ENCODE results near the gene PARP14.
"Not testable (repeated sequence)": the region's sequence is repeated elsewhere in the genome, so short reads cannot be mapped to it uniquely, and the experiment has no call there.

Gene PARP14

DNA sequence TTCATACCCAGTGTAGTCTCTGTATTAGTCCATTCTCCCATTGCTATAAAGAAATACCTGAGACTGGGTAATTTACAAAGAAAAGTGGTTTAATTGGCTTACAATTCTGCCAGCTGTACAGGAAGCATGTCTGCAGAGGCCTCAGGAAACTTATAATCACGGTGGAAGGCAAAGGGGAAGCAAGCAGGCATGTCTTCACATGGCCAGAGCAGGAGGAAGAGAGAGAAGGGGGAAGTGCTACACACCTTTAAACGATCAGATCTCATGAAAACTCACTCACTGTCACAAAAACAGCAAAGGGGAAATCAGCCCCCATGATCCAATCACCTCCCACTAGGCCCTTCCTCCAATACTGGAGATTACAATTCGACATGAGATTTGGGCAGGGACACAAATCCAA lies 6.3 kb upstream of the PARP14 start:
- FAIRE-seq (peak; percentile 39), DNase-seq (ENCODE audit: insufficient read length, low spot score) (no peak)

DNA sequence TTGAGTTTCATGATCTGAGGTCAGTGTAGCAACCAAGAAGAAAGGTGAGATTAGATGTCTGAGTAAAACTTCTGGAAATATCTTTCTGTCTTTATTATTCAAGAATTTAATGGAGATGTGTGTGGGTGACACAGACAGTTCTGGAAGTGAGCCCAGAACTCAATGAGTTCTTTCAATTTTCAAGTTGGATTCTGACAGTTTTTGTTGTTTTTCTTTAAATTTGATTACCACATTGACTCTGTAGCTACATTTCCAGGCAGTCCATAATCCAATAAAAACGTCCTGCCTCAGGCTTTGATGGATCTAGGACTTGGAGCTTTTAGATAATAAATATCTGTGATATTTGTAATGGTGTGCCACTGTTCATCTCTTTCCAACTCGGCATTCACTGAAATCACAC lies 3.9 kb upstream of the PARP14 start:
- no peak for DNase-seq (ENCODE audit: insufficient read length, low spot score)
- FAIRE-seq: no peak

DNA sequence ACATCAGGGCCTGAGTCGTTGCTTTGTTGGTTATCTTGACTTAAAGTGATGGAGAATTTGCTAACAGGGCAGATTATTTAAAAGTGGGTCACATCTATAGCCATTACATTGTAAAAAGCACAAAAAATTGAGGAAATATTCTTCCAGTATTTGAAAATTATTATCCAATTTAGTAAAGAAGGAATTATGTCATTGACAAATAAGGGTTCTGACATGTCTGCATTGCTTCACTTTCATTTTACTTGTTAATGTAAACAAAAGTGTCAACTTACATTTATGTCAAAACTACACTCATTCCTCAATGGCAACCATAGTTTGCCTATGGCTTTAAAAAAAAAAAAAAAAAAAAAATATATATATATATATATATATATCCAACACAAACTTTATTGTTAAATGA lies 3.4 kb upstream of the PARP14 start:
- DNase-seq (ENCODE audit: insufficient read length, low spot score) (no peak), FAIRE-seq (no peak)

DNA sequence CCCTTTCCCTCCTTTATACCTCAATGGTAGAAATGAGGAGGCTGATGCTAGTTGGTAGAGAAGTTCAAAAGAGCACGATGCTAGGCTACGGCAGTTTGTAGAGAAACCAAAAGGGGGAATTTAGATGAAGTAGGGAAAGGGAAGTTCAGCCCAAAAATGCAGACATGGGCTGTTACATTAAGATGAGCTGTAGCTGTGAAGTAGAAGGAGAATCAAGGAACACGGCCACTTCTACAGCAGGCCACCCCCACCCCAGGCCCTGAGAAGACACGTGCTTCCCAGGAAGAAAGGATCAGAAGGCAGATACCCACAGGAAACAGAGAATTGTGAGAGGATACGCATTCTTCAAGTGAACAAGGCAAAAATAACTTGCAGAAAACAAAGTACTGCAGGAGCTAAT lies 2.1 kb upstream of the PARP14 start:
- DNase-seq (ENCODE audit: insufficient read length, low spot score) (no peak), FAIRE-seq (no peak)

DNA sequence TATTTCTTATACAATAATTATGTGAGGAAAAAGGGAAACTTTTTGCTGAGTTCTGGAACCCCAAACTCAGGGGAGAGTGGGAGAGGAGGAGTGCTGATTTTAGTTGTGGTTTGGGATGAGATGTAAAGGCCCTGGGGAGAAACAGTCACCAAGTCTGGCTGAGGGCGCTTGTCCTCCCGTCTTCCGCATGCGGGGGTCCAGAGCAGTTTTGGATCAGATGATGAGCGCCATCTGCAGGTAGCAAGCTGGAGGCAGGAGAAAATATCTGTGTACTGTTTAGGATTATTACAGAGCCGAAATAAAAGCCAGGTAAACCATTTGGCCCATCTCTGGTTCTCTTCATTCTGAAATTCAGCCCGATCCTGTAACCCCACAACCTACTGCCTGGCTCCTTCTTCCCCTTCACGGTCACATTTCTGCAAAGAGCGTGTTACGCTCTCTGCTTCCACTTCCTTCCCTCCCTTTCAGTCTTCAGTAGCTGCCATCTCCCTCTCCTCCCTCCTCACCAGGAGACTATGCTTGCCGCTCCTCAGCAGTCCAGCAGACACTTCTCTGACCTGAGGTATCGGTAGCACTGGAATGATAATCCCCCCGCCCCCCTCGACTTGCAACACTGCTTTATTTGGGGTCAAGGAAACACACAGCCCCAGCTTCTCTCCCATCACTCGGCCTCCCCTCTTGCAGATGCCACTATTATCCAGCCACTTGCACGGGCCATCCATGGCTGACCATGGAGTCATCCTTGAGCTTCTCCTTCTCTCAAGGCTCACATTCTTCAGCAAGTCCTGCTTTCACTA lies 1.4 kb upstream of the PARP14 start:
- FAIRE-seq: peak; percentile 97
- DNase-seq (ENCODE audit: insufficient read length, low spot score): no peak

DNA sequence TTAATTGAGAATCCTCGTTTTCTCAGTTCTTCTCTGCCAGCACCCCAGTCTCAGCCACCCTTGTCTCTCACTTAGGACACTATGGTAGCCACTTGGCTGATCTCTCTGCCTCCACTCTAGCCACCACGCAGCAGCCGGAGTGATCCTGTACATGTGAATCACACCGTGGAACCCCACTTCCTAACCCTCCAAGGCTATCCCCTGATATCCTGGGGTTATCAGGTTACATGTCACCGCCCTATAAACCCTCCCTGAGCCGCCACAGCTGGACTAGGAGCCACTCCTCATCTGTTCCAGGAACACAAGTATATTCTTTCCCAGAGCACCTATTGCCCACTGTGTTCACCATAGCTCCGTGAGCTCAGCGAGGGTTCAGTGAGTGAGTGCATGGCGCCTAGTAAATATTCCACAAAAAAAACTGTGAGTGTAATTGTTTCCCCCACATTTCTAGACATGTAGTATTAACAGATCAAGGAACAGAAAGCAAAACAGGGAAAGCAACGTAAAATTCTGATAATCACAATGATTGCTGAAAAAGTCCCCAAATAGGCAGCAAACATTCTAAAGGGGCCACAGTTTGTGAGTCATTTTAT lies 661 bp upstream of the PARP14 start:
- FAIRE-seq (no peak), DNase-seq (ENCODE audit: insufficient read length, low spot score) (no peak)

DNA sequence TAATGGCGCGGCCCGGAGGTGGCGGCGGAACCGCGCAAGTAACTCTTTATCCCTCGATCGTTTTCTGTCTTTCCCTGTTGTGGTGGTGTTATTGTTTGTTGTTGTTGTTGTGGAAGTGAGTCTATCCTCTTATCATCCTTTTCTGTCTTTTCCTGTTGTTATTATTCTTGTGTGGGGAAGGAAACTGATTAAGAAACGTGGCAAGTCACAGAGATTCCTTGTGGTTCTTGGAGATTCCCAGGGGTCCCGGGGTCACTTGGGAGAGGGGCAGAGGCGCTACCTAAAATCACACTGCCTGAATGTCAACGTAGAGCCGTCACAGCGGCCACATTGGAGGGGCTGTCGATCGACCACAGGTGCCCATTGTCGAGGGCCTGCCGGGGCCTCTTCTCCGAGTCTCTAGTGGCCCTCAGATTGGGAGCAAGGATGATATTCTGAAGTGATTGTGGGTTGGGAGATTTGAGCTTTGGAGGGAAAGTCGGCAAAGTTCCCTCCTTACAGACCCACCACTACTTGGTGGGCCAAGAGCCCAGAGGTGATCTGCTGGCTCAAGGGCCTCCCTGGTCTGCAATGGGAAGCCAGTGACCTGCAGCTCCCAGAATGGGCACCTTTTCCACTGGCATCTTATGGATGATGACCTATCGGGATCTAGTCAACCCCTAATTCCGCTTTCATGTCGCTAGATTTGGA lies 790 bp downstream of the PARP14 start:
- DNase-seq (ENCODE audit: insufficient read length, low spot score) (no peak), FAIRE-seq (no peak)

DNA sequence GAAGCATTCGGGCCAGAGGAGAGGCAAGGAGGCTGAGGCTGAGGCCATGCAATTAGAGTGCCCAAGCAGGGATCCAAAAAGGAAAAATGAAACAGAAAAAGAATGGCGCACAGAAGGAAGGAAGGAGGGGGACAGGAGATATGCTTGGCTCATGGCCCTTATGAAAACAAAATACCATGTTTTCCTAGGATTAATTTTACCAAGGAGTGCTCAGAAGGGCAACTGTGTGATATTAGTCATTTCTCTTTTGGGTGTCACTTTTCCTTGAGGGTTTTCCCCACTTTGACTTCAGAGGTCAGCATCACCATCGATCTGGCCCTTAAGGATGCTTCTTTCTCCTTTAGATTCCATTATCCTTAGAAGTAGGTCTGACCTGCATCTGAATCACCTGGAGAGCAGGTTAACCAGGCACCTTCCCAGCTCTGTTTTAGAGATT lies 1.4 kb downstream of the PARP14 start:
- DNase-seq (ENCODE audit: insufficient read length, low spot score) (no peak), FAIRE-seq (peak; percentile 78)

DNA sequence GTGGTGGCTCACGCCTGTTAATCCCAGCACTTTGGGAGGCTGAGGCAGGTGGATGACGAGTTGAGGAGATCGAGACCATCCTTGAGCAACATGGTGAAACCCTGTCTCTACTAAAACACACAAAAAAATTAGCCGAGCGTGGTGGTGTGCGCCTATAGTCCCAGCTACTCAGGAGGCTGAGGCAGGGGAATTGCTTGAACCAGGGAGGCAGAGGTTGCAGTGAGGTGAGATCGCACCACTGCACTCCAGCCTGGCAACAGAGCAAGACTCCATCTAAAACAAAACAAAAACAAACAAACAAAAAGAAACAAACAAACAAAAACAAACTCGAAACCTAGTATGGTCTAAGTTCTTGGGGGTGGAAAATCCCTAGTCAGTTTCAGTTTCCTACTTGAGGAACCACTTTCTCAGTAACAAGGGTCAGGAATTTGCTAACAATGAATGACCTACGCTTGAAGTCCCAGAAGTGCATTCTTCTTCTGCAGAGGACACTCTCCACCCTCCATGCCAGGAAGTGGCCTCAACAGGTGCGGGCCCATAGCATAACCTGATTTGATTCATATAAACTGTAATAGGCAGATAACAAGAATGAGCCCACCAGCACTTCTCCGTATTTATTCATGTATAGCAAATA lies 2.3 kb downstream of the PARP14 start:
- not testable (repeated sequence) for DNase-seq (ENCODE audit: insufficient read length, low spot score)
- peak; percentile 79 for FAIRE-seq

DNA sequence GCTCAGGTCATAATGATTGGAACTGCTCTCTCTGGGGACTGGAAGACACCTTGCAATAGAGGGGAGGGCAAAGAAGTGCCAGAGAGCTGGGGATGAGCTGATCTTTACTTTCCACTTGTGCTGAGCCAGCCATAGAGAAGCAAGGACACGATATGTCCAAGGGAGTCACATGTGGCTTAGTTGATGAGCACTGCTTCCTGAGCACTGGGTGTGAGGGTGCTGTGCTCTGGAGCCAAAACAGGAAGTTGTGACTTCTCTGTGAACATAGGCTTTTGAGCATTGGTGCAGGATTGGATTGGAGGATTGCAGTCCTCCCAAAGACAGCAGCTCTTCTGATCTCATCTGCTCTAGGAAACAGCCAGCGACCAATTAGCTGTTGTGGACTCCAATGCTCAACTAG lies 6.7 kb downstream of the PARP14 start:
- FAIRE-seq: no peak

DNA sequence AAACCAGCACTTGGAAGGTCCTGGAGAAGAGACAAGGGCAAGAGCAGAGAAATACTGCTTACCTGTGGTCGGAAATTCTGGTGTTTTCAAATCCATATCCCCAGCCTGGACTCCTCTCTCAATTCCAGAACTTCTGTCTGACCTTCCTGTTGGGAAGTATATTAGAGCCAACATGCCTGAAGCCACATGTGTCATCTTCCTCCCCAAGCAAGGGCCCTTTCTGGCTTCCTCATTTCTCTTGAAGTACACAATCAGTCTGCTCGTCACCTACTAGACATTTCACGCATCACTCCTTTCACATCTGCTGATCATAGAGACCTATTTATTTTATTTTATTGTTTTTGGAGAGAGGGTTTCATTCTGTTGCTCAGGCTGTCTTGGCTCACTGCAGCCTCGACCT lies 8.4 kb downstream of the PARP14 start:
- no peak for FAIRE-seq
- no peak for DNase-seq (ENCODE audit: insufficient read length, low spot score)

More for the DNA sequence above, 6.7 kb downstream of the PARP14 start:
- no peak for DNase-seq (ENCODE audit: insufficient read length, low spot score)

DNA sequence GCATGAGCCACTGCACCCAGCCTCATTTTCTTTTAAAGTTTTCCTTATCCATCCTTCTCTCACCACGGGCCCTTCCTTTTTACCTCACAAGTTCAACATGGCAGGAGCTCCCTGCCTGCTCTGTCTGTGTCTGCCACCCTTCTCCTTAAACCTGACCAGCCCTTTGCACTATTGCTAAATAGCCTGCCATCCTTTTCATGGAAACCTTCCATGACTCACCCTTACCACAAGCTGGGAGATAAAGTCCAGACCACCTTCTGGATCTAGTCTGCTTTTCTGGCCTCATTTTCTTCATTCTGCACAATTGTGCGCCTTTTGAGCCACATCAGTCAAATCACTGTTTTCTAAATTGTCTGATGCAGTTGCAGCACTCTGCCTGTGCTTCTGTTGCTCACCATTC lies 8.9 kb downstream of the PARP14 start:
- no peak for DNase-seq (ENCODE audit: insufficient read length, low spot score)
- FAIRE-seq: no peak

DNA sequence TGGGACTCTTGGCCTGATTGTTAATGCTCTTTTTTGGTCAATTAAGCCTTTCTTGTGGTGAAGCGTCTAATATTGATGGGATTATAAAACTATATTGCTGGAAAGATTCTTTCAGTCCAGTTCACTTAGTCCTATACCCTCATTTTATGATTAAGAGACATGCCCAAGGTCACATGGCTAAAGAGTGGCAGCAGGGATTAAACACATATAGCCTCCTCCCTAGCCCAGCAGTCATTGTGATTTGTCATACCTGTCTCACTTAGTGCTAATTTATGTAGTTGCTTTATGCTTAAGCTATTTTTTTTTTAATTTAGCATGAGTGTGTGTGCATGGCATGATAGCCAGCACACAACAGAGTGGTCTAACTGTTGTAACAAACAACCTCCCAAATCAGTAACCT lies 9.5 kb downstream of the PARP14 start:
- no peak for DNase-seq (ENCODE audit: insufficient read length, low spot score)
- FAIRE-seq: no peak

DNA sequence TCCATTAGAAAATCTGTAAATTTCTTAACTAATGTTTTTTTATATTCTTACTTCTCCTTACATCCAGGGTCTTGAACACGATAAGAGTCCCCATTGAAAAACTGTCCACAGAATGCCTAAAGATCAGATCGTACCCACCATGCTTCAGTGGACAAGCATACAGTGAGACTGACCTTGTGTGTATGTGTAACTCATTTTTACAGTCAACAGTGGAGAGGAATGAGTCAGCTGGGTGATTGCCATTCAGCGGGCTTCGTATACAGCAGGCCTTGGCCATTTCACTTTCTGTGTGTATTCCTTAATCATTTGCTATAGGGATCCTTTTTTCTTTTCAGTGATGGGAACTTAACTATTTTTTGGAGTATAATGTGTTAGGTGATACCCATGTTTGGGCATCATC lies 10.6 kb downstream of the PARP14 start:
- DNase-seq (ENCODE audit: insufficient read length, low spot score): no peak
- FAIRE-seq: peak; percentile 56

DNA sequence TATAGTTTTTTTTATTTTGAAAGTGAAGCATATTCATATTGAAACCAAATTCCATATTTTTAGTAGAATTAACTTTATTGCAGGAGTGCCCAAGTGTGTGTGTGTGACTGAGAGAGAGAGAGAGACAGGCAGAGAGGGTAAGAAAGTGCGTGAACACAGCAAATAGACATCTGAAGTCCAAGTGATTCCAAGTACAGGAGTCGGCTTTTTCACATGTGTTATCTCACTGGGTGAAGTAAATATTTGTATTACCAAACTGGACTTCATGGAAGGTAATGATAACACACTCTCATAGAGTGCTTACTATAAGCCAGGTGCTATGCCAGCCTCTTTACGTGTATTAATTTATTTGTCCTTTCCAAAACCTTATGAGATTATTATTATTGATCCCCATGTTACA lies 12.0 kb downstream of the PARP14 start:
- DNase-seq (ENCODE audit: insufficient read length, low spot score) (no peak), FAIRE-seq (peak; percentile 62)

DNA sequence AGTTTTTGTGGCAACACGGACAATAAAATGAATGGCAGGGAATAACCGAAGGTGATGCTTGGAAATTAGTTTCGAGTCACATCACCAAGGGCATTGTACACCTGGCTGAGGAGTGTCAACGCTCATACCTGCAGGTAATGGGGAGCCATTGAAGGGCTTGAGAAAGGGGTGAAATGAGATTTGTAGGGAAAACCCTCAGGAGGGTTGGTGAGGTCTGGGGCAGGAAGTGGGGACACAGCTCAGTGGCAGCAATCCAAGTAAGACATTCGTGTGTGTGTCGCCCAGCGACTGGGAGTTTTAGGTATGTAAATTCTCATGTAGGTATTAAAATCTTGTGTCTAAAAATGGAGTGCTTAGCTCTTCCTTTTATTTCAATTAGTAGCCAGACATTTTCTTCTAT lies 14.3 kb downstream of the PARP14 start:
- DNase-seq (ENCODE audit: insufficient read length, low spot score) (no peak), FAIRE-seq (peak; percentile 92)

DNA sequence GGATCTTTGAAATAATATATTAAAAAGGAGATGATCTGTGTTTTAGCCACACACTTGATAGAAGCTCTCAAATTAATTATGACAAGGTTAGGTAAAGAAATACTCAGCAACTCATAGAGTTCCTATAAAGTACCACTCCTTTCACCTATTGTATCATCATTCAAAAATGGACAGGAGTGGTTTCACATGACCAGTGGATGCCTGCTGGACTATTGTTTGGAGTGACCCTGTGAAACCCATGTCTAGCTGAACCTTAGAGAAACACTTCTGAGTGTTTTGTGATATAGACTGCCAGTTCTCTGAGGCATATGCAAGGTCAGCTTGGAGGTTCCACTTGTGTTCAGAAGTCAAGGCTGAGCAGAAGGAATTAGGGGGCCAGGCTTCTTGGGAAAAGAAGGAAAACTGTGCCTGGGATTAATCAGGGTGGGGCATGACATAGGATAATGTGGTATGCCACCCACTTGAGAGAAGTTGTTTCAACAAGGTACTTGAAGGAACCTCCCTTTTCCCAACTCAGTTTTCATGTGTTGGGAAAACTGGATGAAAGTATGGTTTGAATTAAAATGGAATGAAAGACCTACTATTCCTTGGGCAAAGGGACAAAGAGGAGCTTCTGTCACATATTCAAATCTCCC lies 15.4 kb downstream of the PARP14 start:
- FAIRE-seq (peak; percentile 35), DNase-seq (ENCODE audit: insufficient read length, low spot score) (no peak)

DNA sequence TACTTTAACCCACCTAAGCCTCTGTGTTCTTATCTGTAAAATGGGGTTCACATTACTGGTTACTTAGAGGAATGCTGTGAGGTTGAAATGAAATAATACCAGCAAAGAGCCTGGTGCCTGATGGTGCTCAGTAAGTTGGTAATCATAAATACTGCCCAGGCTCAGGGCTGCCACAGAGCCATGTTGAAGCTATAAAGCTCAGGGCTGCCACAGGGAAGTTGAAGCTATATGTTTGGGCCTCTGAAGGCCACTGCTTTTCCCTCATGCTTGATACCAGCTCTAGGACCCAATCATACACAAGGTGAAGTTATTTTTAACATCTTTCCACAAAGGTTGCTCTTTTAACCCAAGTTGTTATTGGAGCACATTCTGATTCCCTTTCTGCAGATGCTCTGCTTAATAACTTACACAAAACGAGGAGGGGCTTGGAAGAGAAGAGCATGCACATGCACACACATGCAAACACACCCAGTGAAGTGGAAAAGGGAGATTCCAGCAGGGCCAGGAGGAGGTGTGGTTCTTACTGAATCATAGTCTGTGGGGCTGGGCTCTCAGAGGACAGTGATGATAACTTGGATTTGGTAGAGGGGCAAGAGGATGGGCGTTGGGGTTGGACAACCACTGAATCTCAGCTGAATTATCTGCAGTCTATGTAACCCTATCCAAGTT lies 17.4 kb downstream of the PARP14 start:
- FAIRE-seq (peak; percentile 96), DNase-seq (ENCODE audit: insufficient read length, low spot score) (no peak)

DNA sequence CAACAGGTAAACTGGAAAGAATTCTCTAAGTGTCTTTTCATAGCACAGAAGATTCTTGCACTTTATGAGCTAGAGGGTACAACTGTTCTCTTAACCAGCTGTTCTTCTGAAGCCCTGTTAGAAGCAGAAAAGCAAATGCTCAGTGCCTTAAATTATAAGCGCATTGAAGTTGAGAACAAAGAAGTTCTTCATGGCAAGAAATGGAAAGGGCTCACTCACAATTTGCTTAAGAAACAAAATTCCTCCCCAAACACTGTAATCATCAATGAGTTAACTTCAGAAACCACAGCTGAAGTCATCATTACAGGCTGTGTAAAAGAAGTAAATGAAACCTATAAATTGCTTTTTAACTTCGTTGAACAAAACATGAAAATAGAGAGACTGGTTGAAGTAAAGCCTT lies 19.6 kb downstream of the PARP14 start:
- peak; percentile 35 for FAIRE-seq

DNA sequence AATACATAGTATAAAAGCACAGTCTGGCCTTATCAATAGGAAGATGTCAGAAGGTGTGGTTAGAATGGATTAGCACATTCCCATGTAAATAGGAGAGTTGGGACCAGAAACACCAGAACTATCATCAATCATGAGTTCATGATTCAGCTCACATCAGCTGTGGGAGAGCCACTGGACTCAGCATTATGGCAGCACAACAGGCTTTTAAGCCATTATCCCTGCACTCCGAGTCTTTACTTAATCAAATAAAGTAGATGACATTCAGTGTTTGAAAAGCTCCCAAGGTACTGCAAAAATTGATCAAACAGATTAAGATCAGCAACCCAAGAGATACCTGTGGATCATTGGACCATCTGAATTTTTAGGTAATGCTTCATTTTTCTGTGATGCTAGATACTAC lies 24.7 kb downstream of the PARP14 start:
- DNase-seq (ENCODE audit: insufficient read length, low spot score) (no peak), FAIRE-seq (no peak)

More for the DNA sequence above, 19.6 kb downstream of the PARP14 start:
- no peak for DNase-seq (ENCODE audit: insufficient read length, low spot score)

All from GM19239 (cell line).